HG02763 (cell line): ENCODE measurements around the gene C13orf42.
A peak's percentile ranks its signal among the peaks of the same experiment; 100 is the strongest.
"Not testable (repeated sequence)": the region's sequence is repeated elsewhere in the genome, so short reads cannot be mapped to it uniquely, and the experiment has no call there.

ENCODE experiments used
- ATAC-seq: cut with Tn5 transposase; IDR thresholded peaks from one replicate; pipeline ENCODE4 v1.9.1; 2021; ENCODE audit warnings: mild to moderate bottlenecking, moderate library complexity; ENCODE audit not compliant: unreplicated experiment

Gene C13orf42

DNA sequence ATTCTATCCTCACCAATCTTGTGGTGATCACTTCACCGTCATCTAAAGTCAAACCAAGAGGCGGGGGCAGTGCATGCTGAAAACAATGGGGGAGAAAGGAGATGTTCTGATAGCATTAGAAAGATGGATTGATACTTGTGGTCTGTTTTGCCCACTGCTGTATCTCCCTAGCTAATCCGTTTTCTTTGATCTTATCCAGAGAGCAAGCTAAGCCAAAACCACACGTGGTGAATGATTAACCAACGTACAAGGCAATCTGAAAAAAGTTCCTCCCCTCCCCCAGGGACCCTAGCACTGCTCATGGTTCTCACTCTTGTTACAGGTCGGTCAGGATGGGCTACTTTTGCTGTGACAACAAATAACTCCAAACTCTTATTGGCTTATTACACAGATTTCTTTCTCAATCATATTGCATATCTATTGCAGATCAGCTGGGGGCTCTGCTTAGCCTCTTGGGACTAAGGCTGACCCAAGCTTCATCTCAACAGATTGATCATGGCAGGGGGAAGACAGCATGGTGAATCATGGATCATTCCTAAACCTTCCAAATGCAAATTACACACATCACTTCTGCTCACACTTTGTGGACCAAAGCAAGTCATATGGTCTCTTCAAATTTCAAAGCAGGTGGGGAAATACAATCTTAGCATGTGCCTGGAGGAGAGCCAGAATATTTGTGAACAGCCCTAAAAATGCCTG is 11.9 kb upstream of the C13orf42 start:
- no peak for ATAC-seq

DNA sequence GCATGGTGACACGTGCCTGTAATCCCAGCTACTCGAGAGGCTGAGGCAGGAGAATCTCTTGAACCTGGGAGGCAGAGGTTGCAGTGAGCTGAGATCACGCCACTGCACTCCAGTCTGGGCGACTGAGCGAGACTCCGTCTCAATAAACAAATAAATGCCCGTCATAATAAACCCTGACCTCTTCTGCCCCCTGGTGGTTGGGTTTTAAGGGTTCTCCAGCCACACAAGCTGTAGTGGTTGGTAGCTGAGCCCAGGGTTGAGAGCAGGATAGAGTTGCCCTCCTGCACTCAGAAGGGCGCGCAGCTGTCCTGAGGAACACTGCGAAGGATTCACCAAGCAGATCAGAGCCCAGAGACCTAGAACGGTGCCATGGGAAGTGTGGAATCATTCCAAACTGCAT is 9.8 kb upstream of the C13orf42 start:
- ATAC-seq = not testable (repeated sequence)

DNA sequence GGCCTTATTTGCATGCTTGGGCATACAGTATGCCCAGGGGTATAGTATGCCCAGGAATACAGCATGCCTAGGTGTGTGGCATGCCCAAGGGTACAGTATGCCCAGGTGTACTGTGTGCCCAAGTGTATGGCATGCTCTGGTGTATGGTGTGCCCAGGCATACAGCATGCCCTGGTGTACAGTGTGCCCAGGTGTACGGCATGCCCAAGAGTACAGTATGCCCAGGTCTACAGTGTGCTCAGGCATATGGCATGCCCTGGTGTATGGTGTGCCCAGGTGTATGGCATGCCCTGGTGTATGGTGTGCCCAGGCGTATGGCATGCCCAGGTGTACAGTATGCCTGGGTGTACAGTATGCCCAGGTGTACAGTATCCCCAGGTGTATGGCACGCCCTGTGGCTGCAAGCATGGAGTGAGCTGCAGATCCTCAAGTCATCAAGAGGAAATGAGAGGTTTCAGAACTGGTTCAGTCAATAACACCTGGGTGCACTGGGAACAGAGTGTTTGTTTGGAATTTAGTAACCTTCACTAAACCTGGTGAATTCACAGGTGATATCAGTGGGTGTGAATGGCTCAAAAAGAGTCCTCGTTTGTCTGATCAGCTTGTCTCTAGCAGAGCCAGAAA is 7.8 kb upstream of the C13orf42 start:
- ATAC-seq = no peak

DNA sequence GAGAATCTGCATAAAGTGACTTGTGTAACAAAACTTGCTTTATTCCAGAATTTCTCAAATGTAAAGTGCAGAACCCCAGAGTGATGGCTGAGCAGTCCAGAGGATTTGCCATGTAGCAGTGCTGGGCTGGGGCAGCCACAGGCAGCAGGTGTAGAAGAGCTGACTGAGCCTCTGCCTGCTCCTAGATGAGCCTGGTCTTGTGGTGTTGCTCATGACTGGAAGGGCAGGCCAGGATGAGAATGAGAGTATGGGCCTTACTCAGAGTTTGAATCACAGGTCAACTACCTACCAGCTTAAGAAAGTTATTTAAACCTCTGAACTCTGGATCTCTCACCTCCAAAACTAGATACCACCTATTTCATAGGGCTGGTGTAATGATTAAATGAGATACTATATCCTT is 2.9 kb upstream of the C13orf42 start:
- ATAC-seq = no peak

DNA sequence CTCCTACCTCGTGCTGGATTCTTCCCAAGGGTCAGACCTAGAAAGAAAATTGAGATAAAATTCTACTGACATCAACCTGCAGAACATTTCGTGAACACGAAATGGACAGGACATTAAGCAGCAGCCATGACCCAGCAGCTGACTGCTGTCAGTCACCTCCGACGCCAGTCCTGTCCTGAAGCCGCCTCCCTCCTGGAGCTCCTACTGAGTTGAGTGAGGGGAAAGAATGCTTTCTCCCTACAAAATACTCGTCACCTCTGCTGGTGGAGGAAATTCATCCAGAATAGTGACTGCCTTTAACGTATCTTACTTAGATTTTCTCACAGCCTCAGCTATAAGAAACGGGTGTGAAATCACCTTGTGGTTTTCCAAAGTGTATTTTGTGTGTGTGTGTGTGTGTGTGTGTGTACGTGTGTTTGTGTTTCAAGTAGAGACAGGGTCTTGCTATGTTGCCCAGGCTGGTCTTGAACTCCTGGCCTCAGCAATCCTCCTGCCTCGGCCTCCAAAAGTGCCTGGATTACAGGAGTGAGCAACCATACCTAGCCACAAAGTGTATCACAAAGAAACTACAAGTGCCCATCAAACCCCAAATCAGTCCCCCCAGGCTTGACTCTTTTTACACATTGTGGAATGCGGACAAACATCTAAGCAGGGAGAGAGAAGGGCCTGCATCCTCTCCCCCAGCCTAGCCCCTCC is 2.3 kb upstream of the C13orf42 start:
- ATAC-seq = no peak

DNA sequence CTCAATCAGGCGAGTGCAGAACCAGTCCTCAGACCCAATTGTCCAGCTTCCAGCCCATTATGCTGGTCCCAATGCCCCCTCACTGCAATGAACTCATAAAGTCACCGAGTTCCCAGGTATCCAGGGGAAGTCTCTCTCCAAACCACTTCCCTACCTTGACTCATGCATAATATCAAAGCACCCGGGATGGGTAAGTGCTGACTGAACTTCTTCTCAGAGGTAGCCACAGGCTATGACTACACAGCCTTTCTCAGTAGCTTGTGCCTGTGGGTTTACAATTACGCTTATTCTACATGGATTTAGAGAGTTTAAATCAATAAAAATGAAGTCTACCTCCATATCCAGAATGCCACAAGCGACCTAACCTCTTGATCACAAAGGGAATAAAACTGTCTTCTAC is 1.7 kb upstream of the C13orf42 start:
- ATAC-seq = no peak

DNA sequence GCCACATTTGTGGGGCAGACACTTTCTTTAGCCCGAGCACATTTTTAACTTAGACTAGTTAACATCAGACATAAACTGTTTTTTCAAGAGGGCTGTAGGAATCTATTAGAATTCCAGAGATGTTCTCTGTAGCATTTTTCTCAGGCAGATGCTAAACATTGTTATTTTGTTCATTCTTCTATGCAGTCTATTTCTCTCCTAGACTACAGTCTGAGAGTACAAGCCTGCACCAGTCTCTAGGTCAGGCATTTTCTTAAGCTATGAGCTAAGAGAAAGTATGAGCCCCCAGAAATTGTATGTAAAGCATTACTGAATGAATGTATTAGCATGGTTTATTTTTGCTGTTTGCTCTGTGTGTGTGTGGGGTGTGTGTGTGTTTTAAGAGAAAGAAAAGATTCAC is 923 bp upstream of the C13orf42 start:
- ATAC-seq = no peak

DNA sequence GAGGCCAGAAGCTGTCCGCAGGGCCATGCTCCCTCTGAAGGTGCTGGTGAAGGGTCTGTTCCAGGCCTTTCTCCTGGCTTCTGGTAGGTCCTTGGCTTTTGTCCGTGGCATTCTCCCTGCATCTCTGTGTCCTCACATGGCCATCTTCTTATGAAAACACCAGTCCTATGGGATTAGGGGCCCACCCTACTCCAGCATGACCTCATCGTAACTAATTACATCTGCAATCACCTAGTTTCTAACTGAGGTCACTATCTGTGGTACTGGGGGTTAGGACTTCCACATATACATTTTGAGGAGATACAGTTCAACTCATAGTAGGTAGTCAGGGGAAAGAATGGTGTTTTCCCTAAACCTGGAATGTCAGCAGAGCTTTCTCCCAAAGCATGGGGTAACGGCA is 3.1 kb downstream of the C13orf42 start:
- no peak for ATAC-seq

DNA sequence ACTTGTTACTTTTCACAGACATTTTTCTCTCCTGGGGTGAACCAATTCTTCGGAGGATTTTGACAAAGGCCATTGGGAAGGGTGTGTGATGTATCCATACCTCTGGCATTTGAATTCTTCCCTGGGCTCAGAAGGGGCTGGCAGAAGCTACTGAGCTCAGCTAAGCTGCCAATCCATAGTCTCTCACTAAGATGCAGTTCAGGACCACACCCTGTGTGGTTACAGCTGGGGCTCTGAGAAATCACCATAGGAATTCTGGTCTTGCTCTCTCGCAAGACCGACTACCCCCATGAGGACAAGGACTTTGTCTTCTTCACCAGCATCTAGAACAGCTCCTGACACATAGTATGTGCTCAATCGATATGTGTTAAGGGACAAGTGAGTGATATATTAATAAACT is 6.0 kb downstream of the C13orf42 start:
- no peak for ATAC-seq

DNA sequence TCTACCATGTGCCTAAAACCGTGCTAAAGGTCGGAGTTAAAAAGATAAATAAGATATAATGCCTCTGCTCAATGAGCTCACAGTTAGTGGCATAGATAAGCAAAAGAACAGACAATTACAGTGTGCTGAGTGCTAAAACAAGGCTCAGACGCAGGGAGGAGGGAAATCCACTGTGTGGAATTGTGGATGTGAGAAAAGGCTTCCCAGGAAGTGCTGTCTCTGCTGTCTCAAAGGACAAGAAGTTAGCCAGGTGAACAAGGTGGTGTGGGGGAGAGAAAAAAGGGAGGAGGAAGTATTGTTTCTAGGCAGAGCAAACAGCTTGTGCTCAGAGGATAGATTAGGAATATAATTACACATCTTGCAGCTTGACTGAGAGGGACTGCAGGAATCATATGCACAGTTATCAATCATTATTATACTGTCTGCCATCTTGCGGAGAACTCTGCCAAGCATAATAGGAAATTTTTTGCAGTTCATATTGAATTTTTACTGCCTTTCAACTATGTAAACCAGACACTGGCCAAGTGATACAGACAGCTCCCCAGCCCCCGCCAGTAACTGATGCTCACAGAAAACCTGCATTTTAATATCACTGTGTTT is 9.3 kb downstream of the C13orf42 start:
- no peak for ATAC-seq

DNA sequence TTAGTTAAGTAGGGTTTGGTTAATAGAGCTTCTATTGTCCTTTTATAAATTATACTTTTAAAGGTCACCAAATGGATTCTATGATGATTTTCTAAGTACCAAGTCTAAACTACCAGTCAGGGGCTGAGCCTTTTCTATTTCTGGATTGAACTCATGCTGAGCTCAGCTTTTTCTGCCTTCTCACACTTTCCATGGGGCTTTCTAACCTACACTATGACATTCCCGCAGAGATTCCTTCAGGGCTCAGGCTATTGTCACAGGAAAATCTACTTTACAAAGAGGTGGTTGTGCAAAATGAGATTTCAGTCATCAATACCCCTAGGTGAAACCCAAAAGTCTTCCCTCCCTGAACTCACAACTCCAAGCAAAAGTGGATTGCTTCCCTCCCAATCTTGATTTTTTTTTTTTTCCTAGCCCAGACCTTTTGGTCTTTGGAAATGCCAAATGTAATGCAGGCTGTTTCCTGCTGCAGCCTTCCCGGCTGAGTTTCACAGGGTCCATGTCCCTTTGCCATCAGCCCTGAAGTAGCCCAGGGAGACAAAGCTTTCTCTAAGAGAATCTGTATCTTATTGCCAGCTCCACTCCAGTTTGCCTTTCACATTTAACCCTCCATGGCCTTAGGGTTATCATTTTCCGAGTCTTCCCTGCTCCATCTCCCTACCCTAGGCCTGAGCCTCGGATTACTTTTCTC is 13.6 kb downstream of the C13orf42 start:
- ATAC-seq = no peak

DNA sequence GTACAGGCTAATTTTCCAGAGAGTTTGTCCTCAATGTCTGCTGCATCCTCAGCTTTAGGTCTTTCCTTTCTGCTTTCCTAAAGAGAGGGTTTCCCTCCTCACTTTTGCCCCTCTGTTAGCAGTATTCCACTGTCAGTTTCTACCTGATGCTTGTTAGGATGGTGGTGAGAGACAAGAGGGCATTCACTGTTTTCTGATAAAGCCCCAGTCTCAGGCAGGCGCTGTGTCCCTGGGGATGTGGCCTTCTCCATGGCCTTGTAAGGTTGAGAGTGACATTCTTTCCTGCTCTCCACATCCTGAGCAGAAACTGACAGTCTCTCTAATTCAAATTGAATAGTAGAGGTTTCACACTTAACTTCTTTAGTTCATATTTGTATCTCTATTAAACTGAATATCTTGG is 14.9 kb downstream of the C13orf42 start:
- no peak for ATAC-seq

DNA sequence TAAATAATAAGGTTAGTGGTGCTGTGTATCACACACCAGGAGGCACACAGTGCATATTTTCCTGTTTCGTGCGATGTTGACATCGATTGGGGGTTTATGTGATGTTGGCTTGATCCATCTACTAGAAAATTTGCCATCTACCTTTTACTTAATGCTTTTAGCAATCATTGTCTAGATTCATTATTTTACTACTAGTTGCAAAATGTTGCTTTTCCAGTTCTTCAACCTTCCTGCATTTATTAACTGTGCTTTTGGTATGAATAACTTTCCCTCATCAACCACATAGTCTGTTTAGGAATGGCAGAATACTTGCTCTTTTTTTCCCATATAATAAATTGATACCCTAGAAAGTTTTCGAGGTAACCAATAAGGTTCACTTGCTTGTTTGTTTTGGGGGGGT is 17.5 kb downstream of the C13orf42 start:
- no peak for ATAC-seq

DNA sequence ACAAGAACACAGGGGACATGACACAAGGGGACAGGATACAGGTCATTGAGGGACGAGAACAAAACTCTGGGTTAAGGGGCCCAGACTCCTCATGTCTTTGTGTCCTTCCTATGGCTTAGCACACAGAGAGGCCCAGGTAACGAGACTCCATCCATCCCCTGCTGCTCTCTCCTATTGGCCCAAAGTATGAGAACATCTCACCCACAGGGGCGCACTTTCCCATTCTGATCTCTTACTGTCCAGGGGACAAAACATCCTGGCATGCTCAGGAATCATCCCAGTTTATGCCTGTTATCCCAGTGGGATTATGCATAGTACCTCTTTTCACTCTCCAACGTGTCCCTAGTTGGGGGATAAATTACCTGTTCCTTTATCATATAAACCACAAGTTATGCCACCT is 19.2 kb downstream of the C13orf42 start:
- ATAC-seq = no peak

DNA sequence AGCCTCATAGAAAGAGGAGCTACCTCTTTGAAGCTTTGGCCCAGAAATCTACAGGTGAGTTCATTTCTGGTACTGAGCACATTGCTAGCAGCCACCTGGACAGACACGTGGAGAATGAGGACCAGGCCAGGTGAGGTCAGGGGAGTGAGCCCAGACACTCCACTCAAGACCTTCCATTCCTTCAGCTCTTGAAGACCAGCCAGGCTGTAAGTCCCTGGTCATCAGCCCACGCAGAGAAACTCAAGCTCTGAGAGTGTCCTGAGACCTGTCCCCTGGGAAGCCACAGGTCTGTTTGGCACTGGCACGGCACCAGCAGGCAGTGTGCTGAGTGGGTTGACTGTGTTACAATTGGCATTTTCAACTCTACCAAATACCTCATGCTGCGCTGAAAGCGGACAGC is 27.4 kb downstream of the C13orf42 start:
- ATAC-seq = no peak

DNA sequence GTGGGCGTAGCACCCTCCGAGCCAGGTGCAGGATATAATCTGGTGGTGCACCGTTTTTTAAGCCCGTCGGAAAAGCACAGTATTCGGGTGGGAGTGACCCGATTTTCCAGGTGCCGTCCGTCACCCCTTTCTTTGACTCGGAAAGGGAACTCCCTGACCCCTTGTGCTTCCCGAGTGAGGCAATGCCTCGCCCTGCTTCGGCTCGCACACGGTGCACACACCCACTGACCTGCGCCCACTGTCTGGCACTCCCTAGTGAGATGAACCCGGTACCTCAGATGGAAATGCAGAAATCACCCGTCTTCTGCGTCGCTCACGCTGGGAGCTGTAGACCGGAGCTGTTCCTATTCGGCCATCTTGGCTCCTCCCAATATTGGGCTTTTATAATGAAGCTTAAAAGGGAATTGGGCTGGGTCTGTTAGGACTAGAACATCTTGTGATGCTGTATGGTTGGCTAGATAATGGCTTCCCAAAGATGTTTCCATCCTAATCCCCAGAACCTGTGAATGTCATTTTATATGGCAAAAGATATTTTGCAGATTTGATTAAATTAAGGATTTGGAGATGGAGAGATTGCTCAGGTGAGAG is 30.5 kb downstream of the C13orf42 start:
- not testable (repeated sequence) for ATAC-seq

DNA sequence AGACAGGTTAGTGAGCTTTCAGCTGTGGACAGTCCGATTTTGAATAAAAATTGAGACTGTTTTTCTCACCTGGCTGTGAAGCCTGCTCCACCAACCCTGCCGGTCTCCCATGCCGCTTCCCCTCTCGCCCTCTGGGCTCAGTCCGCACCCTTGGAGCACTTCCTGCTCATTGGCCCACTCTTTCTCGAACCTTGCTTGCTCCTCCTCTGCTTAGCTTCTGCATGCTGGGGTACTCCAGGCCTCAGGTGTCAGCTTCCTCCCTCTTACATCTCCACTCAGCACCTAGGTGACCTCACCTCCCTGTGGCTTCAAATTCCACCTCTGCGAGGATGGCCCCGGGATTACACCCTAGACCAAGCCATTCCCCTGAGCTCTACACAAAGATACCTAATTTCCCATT is 39.6 kb downstream of the C13orf42 start:
- no peak for ATAC-seq

DNA sequence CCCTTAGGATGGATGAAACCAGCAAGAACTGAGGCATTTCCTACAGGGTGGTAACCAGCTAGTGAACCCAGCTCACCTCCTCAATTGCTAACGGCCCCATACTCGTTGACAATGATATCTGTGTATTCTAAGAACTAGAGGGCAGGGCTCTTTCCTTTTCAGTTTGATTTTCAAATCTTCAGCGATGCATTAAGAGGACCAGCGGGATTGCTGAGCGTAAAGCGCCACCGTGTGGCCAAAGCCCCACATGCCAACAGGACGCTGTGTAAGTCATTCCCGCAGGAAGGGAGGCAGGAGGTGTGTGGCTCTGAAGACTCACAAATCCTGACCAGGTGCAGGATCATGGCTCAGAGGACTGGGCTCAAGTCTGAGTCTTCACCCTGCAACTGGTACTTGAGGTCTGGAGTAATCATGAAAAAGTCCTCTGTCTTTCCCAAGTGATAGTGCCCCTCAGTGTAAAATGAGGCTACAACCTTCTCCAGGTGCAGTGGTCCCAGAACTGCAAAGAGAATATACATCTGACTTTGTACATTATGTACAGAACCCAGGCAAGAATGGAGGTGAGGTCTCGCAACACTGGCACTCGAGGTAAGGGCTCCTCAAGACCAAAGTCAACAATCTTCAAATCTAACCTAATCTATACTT is 40.9 kb downstream of the C13orf42 start:
- ATAC-seq = peak; percentile 69

DNA sequence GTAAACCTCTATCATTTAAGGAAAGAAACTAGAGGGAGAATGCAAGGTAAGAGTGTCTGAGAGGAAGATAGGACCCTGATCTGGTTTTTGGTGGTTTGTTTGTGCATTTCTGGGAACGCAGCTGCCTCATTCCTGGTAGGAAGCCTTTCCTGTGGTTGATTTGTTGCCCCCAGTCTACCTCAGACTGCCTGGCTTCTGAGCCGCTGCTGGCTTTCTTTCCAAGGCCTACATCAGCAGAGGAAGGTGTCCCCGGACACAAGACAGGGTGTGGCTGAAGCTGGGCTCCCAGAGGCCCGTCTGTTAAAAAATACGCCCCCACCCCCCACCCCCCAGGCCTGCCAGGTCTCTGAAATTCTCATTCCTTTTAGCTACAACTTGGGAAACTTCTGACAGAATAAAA is 42.6 kb downstream of the C13orf42 start:
- no peak for ATAC-seq

DNA sequence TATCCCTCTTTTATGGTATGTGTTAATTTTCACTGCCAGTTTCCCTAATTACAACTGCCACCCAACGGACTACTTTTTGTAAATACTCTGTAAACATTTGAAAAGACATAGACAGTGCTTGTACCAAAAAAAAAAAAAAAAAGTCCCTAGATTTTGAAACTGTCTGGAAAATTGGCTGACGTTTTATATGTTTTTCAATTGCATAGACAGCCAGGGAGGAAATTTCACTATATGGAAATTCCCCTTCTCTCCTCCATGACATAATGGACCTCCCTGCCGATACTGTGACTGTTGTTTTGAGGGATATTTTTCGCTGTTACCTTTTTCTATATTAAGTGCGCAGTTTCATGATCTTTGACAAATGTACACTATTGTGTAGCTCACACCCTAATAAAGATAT is 43.4 kb downstream of the C13orf42 start:
- ATAC-seq = no peak
